ENCODE measurements around the gene SPDL1.
A peak's percentile ranks its signal among the peaks of the same experiment; 100 is the strongest.

The SPDL1 gene

GRCh38 chr5:169583424-169584220 lies at the start of gene SPDL1:
Gene SPDL1, plus strand, starts transcription at chr5:169583773. Its CDS starts 4,644 bp downstream, at chr5:169588417.
- DNase-seq: peak; percentile 75

GRCh38 chr5:169534311-169534880 lies 49.2 kb upstream of the SPDL1 start:
- DNase-seq: no peak

GRCh38 chr5:169534939-169535338 lies 48.6 kb upstream of the SPDL1 start:
- no peak for DNase-seq

- DNase-seq: no peak
Observed at GRCh38 chr5:169538944-169539343, 44.6 kb upstream of the SPDL1 start.

- DNase-seq: no peak
Observed at GRCh38 chr5:169542811-169543210, 40.8 kb upstream of the SPDL1 start.

- DNase-seq: no peak
Observed at GRCh38 chr5:169544264-169544950, 39.2 kb upstream of the SPDL1 start.

GRCh38 chr5:169545762-169546161 lies 37.8 kb upstream of the SPDL1 start:
- DNase-seq: no peak

- no peak for DNase-seq
Observed at GRCh38 chr5:169546346-169546745, 37.2 kb upstream of the SPDL1 start.

GRCh38 chr5:169547508-169547907 lies 36.1 kb upstream of the SPDL1 start:
- no peak for DNase-seq

- peak; percentile 17 for DNase-seq
Observed at GRCh38 chr5:169548315-169548714, 35.3 kb upstream of the SPDL1 start.

GRCh38 chr5:169549453-169550100 lies 34.0 kb upstream of the SPDL1 start:
- no peak for DNase-seq

GRCh38 chr5:169550227-169550626 lies 33.3 kb upstream of the SPDL1 start:
- no peak for DNase-seq

GRCh38 chr5:169551146-169551545 lies 32.4 kb upstream of the SPDL1 start:
- DNase-seq: no peak

GRCh38 chr5:169551696-169552095 lies 31.9 kb upstream of the SPDL1 start:
- no peak for DNase-seq

GRCh38 chr5:169554251-169554650 lies 29.3 kb upstream of the SPDL1 start:
- DNase-seq: no peak

- DNase-seq: no peak
Observed at GRCh38 chr5:169557838-169558237, 25.7 kb upstream of the SPDL1 start.

GRCh38 chr5:169561893-169562292 lies 21.7 kb upstream of the SPDL1 start:
- no peak for DNase-seq

GRCh38 chr5:169563369-169563768 lies 20.2 kb upstream of the SPDL1 start:
- DNase-seq: no peak

- DNase-seq: no peak
Observed at GRCh38 chr5:169566202-169566601, 17.4 kb upstream of the SPDL1 start.

GRCh38 chr5:169567079-169567478 lies 16.5 kb upstream of the SPDL1 start:
- no peak for DNase-seq

- no peak for DNase-seq
Observed at GRCh38 chr5:169569513-169569912, 14.1 kb upstream of the SPDL1 start.

- no peak for DNase-seq
Observed at GRCh38 chr5:169571355-169571754, 12.2 kb upstream of the SPDL1 start.

- DNase-seq: no peak
Observed at GRCh38 chr5:169574134-169574646, 9.4 kb upstream of the SPDL1 start.

All from NCI-H1694 treated with DMSO at 0.1 percent for 48 hours (cell line).